Peyer's patch (tissue), 4 donors: Measurements from ENCODE around the gene SULT1B1.

ENCODE experiments used
- CTCF ChIP-seq, 6 experiments: fragments of 450-650 bp in 4 of 6; fragments of 200-600 bp in 2 of 6; sonication (generic) in 1 of 6; IDR thresholded peaks; one replicate each; pipeline ENCODE4 v1.5.1; 2017 to 2019; ENCODE audit warnings: antibody characterized with exemption in 6 of 6, mild to moderate bottlenecking in 3 of 6, moderate library complexity in 1 of 6
- POLR2A ChIP-seq, 2 donors: fragments of 450-650 bp; IDR thresholded peaks; one replicate each; pipeline ENCODE4 v1.5.1; 2017; ENCODE audit warnings: antibody characterized with exemption in 2 of 2, mild to moderate bottlenecking in 2 of 2, moderate library complexity in 2 of 2

GRCh38 chr4:69727926-69728325 is 32.5 kb downstream of the SULT1B1 start:
- TF ChIP-seq CTCF (IDR thresholded peaks at IDR 0.05) (no peak), POLR2A (IDR thresholded peaks at IDR 0.05) (no peak)
